ENCODE data around the gene C1QTNF6. TPM values are rescaled to one million over a fixed set of nuclear protein-coding genes. Genes with fewer than 3 reads are reported as not detected.

The C1QTNF6 gene
- total RNA-seq, 1 donor = 11.9 TPM

DNA sequence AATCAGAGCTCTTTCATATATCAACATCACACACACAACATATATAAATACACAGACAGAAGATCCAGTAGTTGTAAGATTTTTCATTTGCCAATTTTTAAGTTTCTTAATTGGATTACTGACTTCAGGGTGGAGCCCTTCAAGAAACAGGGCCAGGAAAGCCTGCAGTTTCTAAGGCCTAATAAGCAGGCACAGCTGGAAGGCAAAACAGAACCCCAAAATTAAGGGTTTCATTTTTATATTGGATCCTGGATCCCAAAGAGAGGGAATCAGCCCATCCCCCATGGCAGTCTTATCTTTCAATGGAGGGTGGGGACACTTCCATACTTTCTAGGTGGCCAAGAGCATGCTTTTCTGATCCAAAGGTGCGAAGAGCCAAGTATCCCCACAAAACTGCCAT, 4.7 kb upstream of the C1QTNF6 start:
- Histone ChIP-seq H3K4me1 (ENCODE audit: insufficient read depth, low read length) (peaks cover 46% of the 10 kb centered on the region), H3K4me3 (ENCODE audit: insufficient read depth, low read length) (no peak overlapping the region), H4K20me1 (ENCODE audit: insufficient read depth, low read length) (peaks cover 7% of the 10 kb centered on the region), H3K9me3 (ENCODE audit: low read depth, low read length) (no peaks in the 10 kb centered on the region), H3K27ac (ENCODE audit: low read depth, low read length) (no peak overlapping the region), H3K27me3 (ENCODE audit: insufficient read depth, low read length) (no peaks in the 10 kb centered on the region), H3K36me3 (ENCODE audit: insufficient read depth, low read length) (no peaks in the 10 kb centered on the region), H3K4me2 (ENCODE audit: insufficient read depth, low read length) (no peak overlapping the region), H2AFZ (ENCODE audit: low read length) (no peak overlapping the region), H3K79me2 (ENCODE audit: insufficient read depth, low read length) (no peaks in the 10 kb centered on the region)
- DNase-seq (ENCODE audit: insufficient read length, low spot score, missing footprints) = no peak
- TF ChIP-seq CTCF (IDR thresholded peaks at IDR 0.05; ENCODE audit: extremely low read depth, low read depth, low read length) = no peak

GRCh38 chr22:37192204-37192603, 4.2 kb upstream of the C1QTNF6 start:
- Histone ChIP-seq H3K36me3 (ENCODE audit: insufficient read depth, low read length) (no peaks in the 10 kb centered on the region), H3K9me3 (ENCODE audit: low read depth, low read length) (no peaks in the 10 kb centered on the region), H3K4me1 (ENCODE audit: insufficient read depth, low read length) (peaks cover 46% of the 10 kb centered on the region), H3K4me3 (ENCODE audit: insufficient read depth, low read length) (no peak overlapping the region), H3K79me2 (ENCODE audit: insufficient read depth, low read length) (no peaks in the 10 kb centered on the region), H2AFZ (ENCODE audit: low read length) (no peak overlapping the region), H4K20me1 (ENCODE audit: insufficient read depth, low read length) (peaks cover 2% of the 10 kb centered on the region), H3K27ac (ENCODE audit: low read depth, low read length) (no peak overlapping the region), H3K4me2 (ENCODE audit: insufficient read depth, low read length) (no peak overlapping the region), H3K27me3 (ENCODE audit: insufficient read depth, low read length) (no peaks in the 10 kb centered on the region)
- TF ChIP-seq CTCF (IDR thresholded peaks at IDR 0.05; ENCODE audit: extremely low read depth, low read depth, low read length) = no peak
- DNase-seq (ENCODE audit: insufficient read length, low spot score, missing footprints) = no peak

DNA sequence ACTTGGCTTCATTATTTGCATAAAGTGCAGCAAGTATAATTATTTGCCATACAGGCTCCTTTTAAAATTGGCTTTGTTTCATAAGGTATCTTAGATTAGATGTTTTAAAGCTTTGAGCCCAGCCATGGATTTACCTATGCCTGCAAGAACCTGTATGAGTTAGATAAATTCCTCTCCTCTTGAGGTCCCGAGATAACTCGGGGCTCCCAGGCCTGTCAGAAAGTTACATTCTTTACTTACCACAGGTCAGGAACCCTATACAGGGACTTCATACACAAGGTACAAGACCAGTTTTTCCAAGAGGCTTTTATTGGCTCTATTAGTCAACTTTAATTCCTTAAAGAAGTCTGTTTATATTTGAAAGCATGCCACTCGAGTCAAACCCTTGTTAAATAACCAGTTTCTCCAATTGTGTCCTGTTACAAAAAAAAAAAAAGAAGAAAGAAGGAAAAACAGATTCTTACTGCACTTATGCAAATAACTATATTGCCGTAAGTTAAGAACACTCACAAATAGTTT, 2.3 kb upstream of the C1QTNF6 start:
- Histone ChIP-seq H3K4me2 (ENCODE audit: insufficient read depth, low read length) (no peak overlapping the region), H3K9me3 (ENCODE audit: low read depth, low read length) (no peaks in the 10 kb centered on the region), H3K79me2 (ENCODE audit: insufficient read depth, low read length) (no peaks in the 10 kb centered on the region), H3K27me3 (ENCODE audit: insufficient read depth, low read length) (no peaks in the 10 kb centered on the region), H3K4me3 (ENCODE audit: insufficient read depth, low read length) (no peak overlapping the region), H4K20me1 (ENCODE audit: insufficient read depth, low read length) (no peaks in the 10 kb centered on the region), H2AFZ (ENCODE audit: low read length) (no peak overlapping the region), H3K4me1 (ENCODE audit: insufficient read depth, low read length) (peaks cover 37% of the 10 kb centered on the region), H3K36me3 (ENCODE audit: insufficient read depth, low read length) (no peaks in the 10 kb centered on the region), H3K27ac (ENCODE audit: low read depth, low read length) (no peak overlapping the region)
- no peak for DNase-seq (ENCODE audit: insufficient read length, low spot score, missing footprints)
- TF ChIP-seq CTCF (IDR thresholded peaks at IDR 0.05; ENCODE audit: extremely low read depth, low read depth, low read length) = no peak

- Histone ChIP-seq H3K9me3 (ENCODE audit: low read depth, low read length) (no peaks in the 10 kb centered on the region), H4K20me1 (ENCODE audit: insufficient read depth, low read length) (no peaks in the 10 kb centered on the region), H3K4me3 (ENCODE audit: insufficient read depth, low read length) (no peak overlapping the region), H3K27me3 (ENCODE audit: insufficient read depth, low read length) (no peaks in the 10 kb centered on the region), H3K4me2 (ENCODE audit: insufficient read depth, low read length) (peak overlapping the region; percentile 91), H3K4me1 (ENCODE audit: insufficient read depth, low read length) (peaks cover 36% of the 10 kb centered on the region), H3K36me3 (ENCODE audit: insufficient read depth, low read length) (no peaks in the 10 kb centered on the region), H3K79me2 (ENCODE audit: insufficient read depth, low read length) (no peaks in the 10 kb centered on the region), H2AFZ (ENCODE audit: low read length) (no peak overlapping the region), H3K27ac (ENCODE audit: low read depth, low read length) (peak overlapping the region; percentile 86)
- no peak for TF ChIP-seq CTCF (IDR thresholded peaks at IDR 0.05; ENCODE audit: extremely low read depth, low read depth, low read length)
- no peak for DNase-seq (ENCODE audit: insufficient read length, low spot score, missing footprints)
Measured at GRCh38 chr22:37188901-37189466, 937 bp upstream of the C1QTNF6 start.
